ENCODE measurements around the gene SCFD2. TPM values are rescaled to one million over a fixed set of nuclear protein-coding genes. Genes with fewer than 3 reads are reported as not detected.
"Not testable (repeated sequence)": the region's sequence is repeated elsewhere in the genome, so short reads cannot be mapped to it uniquely, and the experiment has no call there.

Gene SCFD2
- total RNA-seq, 1 experiment from 2014 or later, result 19.2 TPM

GRCh38 chr4:53309321-53310040, 56.4 kb downstream of the SCFD2 start:
- ChIA-PET CTCF (interaction anchor here (0.5 kb wide), 1 partner anchor 10 kb away, joined by 4 read pairs; no protein-coding TSS in a partner anchor), POLR2A (no interaction called here)
- Mint-ChIP-seq H3K36me3 (ENCODE audit: insufficient read depth, unreplicated experiment) (peaks cover 6% of the 10 kb centered on the region), H3K4me1 (ENCODE audit: insufficient read depth, unreplicated experiment) (peaks cover 5% of the 10 kb centered on the region), H3K27me3 (ENCODE audit: insufficient read depth, unreplicated experiment) (no peaks in the 10 kb centered on the region), H3K27ac (ENCODE audit: low read depth, unreplicated experiment) (no peak overlapping the region), H3K4me3 (ENCODE audit: unreplicated experiment) (no peak overlapping the region), H3K9me3 (ENCODE audit: unreplicated experiment) (no peaks in the 10 kb centered on the region)
- no TSS peak for BruUV-seq (replicated peaks)
- intact Hi-C loops (cut with micrococcal nuclease), result loop anchor here (5.0 kb wide), 2 partner anchors 598 to 923 kb away; no protein-coding TSS in a partner anchor
- no peak for TF ChIP-seq CTCF (IDR thresholded peaks at IDR 0.05; ENCODE audit: unreplicated experiment)
- DNase-seq (ENCODE audit: unreplicated experiment), result no peak

- no peak for DNase-seq (ENCODE audit: unreplicated experiment)
- Mint-ChIP-seq H3K4me1 (ENCODE audit: insufficient read depth, unreplicated experiment) (peaks cover 5% of the 10 kb centered on the region), H3K36me3 (ENCODE audit: insufficient read depth, unreplicated experiment) (peaks cover 6% of the 10 kb centered on the region), H3K27ac (ENCODE audit: low read depth, unreplicated experiment) (no peak overlapping the region), H3K27me3 (ENCODE audit: insufficient read depth, unreplicated experiment) (no peaks in the 10 kb centered on the region), H3K9me3 (ENCODE audit: unreplicated experiment) (no peaks in the 10 kb centered on the region), H3K4me3 (ENCODE audit: unreplicated experiment) (no peak overlapping the region)
- CTCF ChIA-PET, result interaction anchor here (0.6 kb wide), 2 partner anchors 17 to 49 kb away, joined by 3 to 4 read pairs; no protein-coding TSS in a partner anchor
- BruUV-seq (replicated peaks), result no TSS peak
- intact Hi-C loops (cut with micrococcal nuclease), result no loop called here
- POLR2A ChIA-PET, result interaction anchor here (0.7 kb wide), 1 partner anchor 75 kb away, joined by 3 read pairs; no protein-coding TSS in a partner anchor
- TF ChIP-seq CTCF (IDR thresholded peaks at IDR 0.05; ENCODE audit: unreplicated experiment), result no peak
Observed at GRCh38 chr4:53307819-53308780, 57.8 kb downstream of the SCFD2 start.

GRCh38 chr4:53307210-53307609, 58.7 kb downstream of the SCFD2 start:
- peaks cover 5% of the 10 kb centered on the region for H3K4me1 Mint-ChIP-seq (ENCODE audit: insufficient read depth, unreplicated experiment)
- no peak overlapping the region for H3K27ac Mint-ChIP-seq (ENCODE audit: low read depth, unreplicated experiment)
- ChIA-PET CTCF (interaction anchor here (0.6 kb wide), 2 partner anchors 18 to 48 kb away, joined by 3 to 4 read pairs; no protein-coding TSS in a partner anchor), POLR2A (no interaction called here)
- no peak for DNase-seq (ENCODE audit: unreplicated experiment)
- intact Hi-C loops (cut with micrococcal nuclease), result no loop called here
- peaks cover 6% of the 10 kb centered on the region for H3K36me3 Mint-ChIP-seq (ENCODE audit: insufficient read depth, unreplicated experiment)
- BruUV-seq (replicated peaks), result no TSS peak
- TF ChIP-seq CTCF (IDR thresholded peaks at IDR 0.05; ENCODE audit: unreplicated experiment), result no peak
- no peaks in the 10 kb centered on the region for H3K27me3 Mint-ChIP-seq (ENCODE audit: insufficient read depth, unreplicated experiment)
- H3K4me3 Mint-ChIP-seq (ENCODE audit: unreplicated experiment), result no peak overlapping the region
- H3K9me3 Mint-ChIP-seq (ENCODE audit: unreplicated experiment), result no peaks in the 10 kb centered on the region

- CTCF ChIA-PET, result no interaction called here
- no peak for DNase-seq (ENCODE audit: unreplicated experiment)
- TF ChIP-seq CTCF (IDR thresholded peaks at IDR 0.05; ENCODE audit: unreplicated experiment), result no peak
- Mint-ChIP-seq H3K36me3 (ENCODE audit: insufficient read depth, unreplicated experiment) (peaks cover 3% of the 10 kb centered on the region), H3K4me1 (ENCODE audit: insufficient read depth, unreplicated experiment) (peaks cover 5% of the 10 kb centered on the region), H3K4me3 (ENCODE audit: unreplicated experiment) (no peak overlapping the region), H3K9me3 (ENCODE audit: unreplicated experiment) (no peaks in the 10 kb centered on the region), H3K27me3 (ENCODE audit: insufficient read depth, unreplicated experiment) (no peaks in the 10 kb centered on the region), H3K27ac (ENCODE audit: low read depth, unreplicated experiment) (no peak overlapping the region)
- POLR2A ChIA-PET, result no interaction called here
- no TSS peak for BruUV-seq (replicated peaks)
- intact Hi-C loops (cut with micrococcal nuclease), result no loop called here
Observed at GRCh38 chr4:53306729-53307128, 59.1 kb downstream of the SCFD2 start.

- BruUV-seq (replicated peaks); intact Hi-C loops (cut with micrococcal nuclease): not testable (repeated sequence)
Observed at GRCh38 chr4:53292209-53292608, 73.7 kb downstream of the SCFD2 start.

More at GRCh38 chr4:53292209-53292608, 73.7 kb downstream of the SCFD2 start:
- DNase-seq (ENCODE audit: unreplicated experiment); H3K4me3 Mint-ChIP-seq (ENCODE audit: unreplicated experiment); H3K36me3 Mint-ChIP-seq (ENCODE audit: insufficient read depth, unreplicated experiment); POLR2A ChIA-PET; H3K4me1 Mint-ChIP-seq (ENCODE audit: insufficient read depth, unreplicated experiment); H3K27ac Mint-ChIP-seq (ENCODE audit: low read depth, unreplicated experiment); H3K27me3 Mint-ChIP-seq (ENCODE audit: insufficient read depth, unreplicated experiment): not testable (repeated sequence)
- H3K9me3 Mint-ChIP-seq (ENCODE audit: unreplicated experiment), result peaks cover 31% of the 10 kb centered on the region
- CTCF ChIA-PET, result interaction anchor here (0.6 kb wide), 1 partner anchor 35 kb away, joined by 4 read pairs; no protein-coding TSS in a partner anchor
